ENCODE measurements around the gene RHOC.

DNA sequence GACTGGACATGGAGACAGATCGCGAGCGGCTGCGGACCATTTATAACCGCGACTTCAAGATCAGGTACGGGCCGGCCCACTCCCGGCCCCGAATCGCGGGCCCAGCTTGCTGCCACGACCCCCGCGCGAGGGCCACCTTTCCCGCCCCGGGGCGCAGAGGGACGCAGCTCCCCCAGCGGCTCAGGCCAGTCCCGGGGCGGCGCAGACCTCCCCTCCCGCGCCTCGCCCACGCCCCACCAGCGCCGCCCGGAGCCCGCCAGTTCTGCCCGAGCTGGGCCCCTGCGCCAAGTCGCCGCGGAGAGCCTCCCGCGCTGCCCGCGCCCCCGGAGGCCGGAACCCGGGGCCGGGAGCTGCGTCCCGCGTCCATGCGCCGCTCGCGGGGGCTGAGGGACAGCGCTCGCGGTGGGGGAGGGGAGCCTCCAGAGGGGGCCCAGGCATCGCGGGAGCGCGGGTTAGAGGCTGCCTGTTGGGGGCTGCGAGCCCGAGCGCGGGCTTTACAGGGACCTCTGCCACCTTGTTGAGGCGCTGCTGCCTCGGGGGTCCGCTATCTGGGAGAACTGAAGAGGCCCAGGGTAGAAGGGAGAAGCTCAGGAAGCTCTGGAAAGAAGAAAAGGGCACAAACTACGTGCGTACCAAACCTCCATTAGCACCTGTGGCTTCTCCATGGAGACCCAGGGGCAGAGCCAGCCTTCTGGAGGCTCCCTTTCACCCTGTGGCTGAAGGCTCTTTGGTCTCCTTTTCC lies 31.8 kb downstream of the RHOC start:
- TF ChIP-seq, protein P1, sequence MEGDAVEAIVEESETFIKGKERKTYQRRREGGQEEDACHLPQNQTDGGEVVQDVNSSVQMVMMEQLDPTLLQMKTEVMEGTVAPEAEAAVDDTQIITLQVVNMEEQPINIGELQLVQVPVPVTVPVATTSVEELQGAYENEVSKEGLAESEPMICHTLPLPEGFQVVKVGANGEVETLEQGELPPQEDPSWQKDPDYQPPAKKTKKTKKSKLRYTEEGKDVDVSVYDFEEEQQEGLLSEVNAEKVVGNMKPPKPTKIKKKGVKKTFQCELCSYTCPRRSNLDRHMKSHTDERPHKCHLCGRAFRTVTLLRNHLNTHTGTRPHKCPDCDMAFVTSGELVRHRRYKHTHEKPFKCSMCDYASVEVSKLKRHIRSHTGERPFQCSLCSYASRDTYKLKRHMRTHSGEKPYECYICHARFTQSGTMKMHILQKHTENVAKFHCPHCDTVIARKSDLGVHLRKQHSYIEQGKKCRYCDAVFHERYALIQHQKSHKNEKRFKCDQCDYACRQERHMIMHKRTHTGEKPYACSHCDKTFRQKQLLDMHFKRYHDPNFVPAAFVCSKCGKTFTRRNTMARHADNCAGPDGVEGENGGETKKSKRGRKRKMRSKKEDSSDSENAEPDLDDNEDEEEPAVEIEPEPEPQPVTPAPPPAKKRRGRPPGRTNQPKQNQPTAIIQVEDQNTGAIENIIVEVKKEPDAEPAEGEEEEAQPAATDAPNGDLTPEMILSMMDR (IDR thresholded peaks at IDR 0.05; ENCODE audit: low read depth, low read length), result no peak
- TF ChIP-seq POLR2A (IDR thresholded peaks at IDR 0.05; ENCODE audit: extremely low read depth, insufficient read length), result peak; percentile 10
- TF ChIP-seq MYC (IDR thresholded peaks at IDR 0.05; ENCODE audit: low read depth, low read length), result no peak
- TF ChIP-seq, protein P2, sequence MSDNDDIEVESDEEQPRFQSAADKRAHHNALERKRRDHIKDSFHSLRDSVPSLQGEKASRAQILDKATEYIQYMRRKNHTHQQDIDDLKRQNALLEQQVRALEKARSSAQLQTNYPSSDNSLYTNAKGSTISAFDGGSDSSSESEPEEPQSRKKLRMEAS (IDR thresholded peaks at IDR 0.05; ENCODE audit: low read depth, low read length), result no peak

Data from NB4 (cell line).